ENCODE data around the gene CR2.

DNA sequence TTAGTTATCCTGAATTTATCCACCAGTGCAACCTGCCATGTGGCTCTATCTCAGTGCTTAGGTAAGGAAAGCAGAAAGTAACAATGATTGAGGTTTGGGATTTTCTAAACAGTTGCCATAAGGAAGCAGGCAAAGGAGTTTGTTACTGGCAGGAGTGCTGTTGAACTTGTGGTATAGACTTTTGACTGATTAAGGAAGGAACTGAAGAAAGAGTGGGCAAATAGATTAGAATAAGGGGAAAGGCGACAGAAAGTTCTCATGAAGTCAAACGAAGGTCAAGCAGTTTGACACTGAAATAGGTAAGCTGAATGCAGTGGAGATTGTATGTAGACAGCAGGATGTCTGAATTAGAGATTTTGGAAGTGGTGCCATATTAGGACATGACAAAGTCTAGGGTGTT is 24.2 kb upstream of the CR2 start:
- TF ChIP-seq EZH2 (IDR thresholded peaks at IDR 0.05) = no peak
- no peak for TF ChIP-seq POLR2AphosphoS5 (IDR thresholded peaks at IDR 0.05; ENCODE audit: borderline replicate concordance, low read depth, low read length)
- TF ChIP-seq FOXP2 (optimal IDR thresholded peaks at IDR 0.05; ENCODE audit: control extremely low read depth, extremely low read length, insufficient read depth) = no peak
